Right renal cortex interstitium (tissue), 3 donors: ENCODE measurements around the gene SRRM3. TPM values are rescaled to one million over a fixed set of nuclear protein-coding genes. Genes with fewer than 3 reads are reported as not detected.
"Not testable (repeated sequence)": the region's sequence is repeated elsewhere in the genome, so short reads cannot be mapped to it uniquely, and the experiment has no call there.

Source experiments
- DNase-seq, 3 donors: peaks; one replicate each; pipeline ENCODE4 v3.0.0-alpha.2; 2013; ENCODE audit warnings: low read depth in 3 of 3, low spot score in 2 of 3
- polyA plus RNA-seq, 3 donors: library from polyadenylated mRNA; unstranded; fragments of 120-200 nt; gene quantifications; one replicate each; pipeline ENCODE4 v1.2.1, GENCODE V29; 2013; ENCODE audit not compliant: insufficient read length in 3 of 3

SRRM3 gene
- polyA plus RNA-seq, 3 donors = 0.86 to 2.3 (median 1.1) TPM

DNA sequence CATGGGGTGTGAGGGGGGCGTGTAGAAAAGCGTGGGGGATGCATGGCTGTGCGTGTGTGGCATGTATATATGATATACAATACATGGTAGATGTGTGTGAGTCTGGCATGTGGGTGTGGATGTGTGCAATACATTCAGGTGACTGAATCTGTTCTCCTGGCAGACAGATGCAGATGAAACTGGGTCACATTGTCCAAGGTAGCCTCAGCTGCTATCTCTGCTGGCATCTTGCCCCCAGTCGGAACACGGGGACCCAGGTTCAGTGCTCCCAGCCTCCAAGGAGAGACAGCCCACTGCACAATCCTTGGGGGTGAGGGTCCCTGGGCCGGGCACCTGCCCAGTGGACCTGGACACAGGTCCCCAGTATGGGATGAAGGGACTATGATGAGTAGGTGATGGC, 12.4 kb upstream of the SRRM3 start:
- DNase-seq = no peak

DNA sequence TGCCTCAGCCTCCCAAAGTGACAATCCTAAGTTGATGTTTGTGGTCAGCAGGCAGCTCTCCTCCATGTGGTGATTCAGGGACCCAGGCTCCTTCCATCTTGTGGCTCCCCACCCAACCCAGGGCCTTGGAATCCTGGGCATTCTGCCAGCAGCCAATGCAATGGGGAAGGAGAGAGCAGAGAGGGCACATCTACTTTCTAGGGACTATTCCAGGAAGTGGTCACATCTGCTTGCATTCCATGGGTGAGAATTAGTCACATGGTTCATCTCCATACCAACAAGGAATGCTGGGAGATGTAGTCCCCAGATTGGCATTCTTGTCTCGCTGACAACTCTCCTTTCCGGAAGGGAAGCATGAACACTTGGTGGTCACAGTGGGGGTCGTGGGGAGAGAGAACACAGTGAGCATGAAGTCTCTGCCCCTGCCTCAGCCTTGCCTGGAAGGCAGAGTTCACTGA, 9.9 kb upstream of the SRRM3 start:
- DNase-seq = no peak

DNA sequence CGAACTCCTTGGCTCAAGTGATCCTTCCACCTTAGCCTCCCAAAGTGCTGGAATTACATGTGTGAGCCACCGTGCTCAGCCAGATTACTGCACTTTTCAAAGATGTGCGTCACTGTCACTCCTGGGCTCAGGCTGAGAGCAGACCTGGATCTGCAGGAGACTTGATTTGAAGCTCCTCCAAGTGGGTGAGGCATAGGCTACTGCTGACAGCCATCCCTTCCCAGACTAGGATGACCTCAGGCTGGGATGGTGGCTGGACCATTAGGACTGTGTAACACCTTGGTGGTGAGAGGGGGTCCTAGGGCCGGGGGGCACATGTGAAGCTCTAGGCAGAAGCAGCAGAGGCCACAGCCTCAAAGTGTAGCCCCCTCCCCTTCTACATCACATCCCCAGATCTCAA, 8.2 kb upstream of the SRRM3 start:
- DNase-seq = no peak

DNA sequence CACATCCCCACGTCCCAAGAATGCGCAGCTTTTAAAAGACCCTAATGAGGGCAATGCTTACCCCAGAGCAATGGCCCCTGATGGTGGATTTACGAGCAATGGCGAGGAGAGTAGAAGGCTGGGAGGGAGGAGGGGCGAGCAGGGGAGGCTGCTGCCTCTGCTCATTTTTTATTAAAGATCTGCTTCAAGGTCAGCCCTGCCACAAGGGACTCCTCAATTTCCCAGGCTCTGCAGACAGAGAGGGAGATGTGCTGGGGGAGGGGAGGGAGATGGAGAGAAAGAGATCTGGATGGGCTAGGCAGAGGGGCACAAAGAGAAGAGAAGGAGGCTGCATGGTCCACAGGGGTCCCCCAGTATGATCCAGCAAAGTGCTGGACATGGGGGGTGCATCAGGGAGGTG, 7.8 kb upstream of the SRRM3 start:
- DNase-seq = no peak

DNA sequence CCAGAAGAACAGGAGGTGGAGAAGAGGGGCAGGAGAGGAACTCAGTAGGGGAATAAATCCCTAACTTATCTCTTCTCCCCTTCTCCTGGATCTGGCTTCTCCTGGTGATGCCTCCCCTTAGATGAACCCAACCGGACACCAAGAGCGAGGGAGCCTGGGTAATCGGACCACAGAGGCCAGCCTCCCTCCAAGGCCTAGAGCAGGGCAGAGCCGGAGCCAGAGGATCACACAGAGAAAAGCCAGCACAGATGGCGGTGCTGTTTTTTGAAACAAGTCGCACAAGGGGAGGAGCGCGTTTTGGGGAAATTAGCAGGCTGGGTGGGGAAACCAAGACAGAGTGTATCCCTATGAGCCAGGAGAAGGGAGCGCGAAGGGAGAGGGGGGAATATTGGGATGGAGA, 4.9 kb upstream of the SRRM3 start:
- DNase-seq = no peak

DNA sequence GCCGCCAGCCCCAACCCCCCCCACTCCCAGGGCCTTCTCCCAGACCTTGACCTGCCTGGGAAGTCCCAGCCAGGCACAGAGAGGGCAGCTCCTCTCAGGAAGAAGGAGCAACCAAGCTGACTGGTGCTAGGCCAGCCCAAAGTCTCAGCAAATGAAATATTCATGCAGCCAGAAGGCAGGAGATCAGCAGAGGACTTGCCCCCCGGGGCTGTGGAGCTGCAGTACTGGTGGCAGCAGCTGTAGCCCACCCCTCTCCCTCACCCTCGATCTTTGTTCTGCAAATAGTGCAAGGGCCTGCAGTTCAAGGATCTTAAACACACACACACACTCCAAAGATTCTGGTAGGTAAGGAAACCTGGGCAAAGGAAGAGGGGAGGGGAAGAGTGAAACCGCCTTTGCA, 3.5 kb upstream of the SRRM3 start:
- no peak for DNase-seq

DNA sequence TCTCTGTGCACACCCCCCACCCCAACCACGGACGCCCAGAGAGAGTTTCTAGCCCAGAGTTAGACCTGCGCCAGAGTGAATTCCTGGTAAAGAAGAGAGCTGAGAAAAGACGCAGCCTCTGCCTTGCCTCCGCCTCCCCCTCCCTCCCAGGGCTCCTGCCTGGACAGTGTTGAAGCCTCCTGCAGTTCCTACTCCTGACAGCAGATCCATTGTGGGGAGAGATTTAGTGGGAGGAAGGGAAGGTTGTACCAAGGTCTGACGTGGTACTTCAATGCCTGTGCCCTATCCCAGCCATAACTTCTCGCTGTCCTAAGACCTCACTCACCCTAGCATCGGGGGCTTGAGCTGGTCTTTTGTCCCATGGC, 952 bp downstream of the SRRM3 start:
- DNase-seq = no peak

DNA sequence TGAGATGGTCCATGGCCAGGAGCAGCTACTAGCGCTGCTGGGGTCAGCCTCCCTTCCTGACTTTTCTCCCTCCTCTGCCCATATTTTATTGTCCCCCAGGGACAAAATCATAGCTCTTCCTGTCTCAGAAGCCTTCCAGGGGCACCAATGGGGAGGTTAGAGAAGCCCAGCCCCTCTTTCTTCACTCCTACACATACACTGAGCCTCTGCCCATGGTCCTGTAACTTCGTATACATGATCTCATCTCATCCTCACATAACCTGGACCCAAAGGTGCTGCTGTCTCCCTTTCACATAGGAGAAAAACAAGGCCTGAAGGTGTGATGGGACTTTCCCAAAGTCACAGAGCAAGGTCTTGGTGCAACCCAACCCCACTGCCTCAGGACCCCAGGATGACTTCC, 2.5 kb downstream of the SRRM3 start:
- no peak for DNase-seq

DNA sequence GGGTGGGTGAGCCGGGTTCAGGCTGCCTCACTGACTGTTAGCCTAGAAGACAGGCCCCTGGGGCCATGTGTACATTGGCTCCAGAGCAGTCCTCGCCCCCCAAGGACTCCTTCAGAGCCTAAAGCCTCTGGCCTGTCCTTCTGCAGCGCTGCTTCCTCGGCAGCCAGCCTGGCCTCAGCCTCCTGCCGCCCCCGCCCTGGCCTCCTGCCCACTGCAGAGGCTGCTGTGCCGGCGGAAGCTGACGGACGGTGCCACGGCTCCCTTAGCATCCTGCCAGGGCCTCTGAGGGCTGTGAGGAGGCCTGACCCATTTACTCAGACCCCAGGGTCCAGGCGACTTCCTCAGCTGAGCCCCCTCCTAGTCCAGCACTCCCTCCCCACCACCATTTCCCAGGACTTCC, 4.9 kb downstream of the SRRM3 start:
- no peak for DNase-seq

DNA sequence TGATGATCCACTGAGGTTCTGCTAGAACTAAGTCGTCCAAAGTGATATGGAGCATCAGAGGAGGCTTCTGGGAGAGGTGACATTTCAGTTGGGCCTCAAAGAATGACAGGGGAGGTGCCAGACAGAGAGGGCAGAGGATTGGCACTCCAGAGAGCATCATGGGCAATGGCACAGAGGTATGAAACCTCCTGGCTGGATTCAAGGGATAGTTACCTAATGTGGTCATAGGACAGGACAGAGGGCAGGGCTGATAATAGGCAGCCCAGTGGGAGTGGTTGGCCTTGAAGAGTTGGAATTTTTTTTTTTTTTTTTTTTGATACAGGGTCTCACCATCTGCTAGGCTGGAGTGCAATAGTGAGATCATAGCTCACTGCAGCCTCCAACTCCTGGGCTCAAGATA, 7.6 kb downstream of the SRRM3 start:
- DNase-seq = no peak

DNA sequence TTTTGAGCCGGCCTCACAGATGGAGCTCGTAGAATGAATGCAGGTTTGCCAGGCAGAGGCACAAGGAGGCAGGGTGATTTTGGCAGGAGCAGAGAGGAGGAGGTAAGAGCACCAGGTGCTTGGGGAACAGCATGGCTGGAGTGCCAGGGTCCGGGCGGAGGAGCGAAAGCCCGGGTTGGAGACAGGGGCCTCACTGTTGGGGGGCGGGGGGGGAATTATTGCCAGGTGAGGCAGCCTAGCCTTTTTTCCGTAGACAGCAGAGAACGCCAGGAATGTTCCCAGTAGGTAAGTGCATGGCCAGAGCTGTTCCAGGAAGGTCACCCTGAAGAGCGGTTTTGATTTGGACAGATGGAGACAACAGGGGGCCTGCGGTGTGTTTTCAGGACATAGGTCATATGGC, 9.5 kb downstream of the SRRM3 start:
- DNase-seq = no peak

DNA sequence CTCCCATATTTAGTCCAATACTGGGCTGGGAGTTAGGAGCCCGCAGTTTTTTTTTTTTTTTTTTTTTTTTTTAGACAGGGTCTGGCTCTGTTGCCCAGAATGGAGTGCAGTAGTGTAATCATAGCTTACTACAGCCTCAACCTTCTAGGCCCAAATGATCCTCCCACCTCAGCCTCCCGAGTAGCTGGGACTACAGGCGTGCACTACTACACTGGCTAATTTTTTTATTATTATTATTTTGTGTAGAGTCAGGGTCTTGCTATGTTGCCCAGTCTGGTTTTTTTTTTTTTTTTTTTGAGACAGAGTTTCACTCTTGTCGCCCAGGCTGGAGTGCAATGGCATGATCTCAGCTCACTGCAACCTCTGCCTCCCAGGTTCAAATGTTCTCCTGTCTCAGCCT, 13.7 kb downstream of the SRRM3 start:
- not testable (repeated sequence) for DNase-seq

DNA sequence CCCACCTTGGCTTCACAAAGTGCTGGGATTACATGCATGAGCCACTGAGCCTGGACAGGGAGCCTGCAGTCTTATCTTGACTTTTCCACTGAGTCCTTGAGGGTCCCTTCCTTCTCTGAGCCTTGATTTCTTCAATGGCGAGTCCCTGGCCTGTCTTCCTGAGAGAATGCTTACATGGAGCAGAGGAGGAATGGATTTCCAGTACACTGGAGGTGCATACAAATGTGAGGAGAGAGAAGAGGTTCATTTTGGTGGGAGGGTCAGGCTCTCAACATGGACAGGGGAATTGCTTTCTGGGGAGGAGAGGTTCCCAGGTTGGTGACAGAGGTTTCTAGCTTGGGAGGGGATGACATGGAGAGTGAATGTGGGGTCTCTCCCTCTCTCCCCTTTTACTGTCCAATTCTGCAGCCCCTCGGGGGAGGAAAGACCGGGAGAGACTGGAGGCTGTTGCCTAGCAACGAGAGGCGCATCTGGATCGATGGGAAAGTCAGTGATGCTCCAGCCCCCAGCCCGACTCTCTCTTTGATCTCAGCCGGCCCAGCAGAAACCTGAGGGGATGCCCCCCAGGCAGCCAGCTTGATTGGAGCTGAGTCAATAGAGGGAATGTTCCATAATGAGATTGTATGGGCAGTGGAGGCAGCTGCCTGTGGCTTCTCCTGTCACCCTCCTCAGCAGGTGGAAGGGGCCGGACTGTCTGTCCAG, 14.8 kb downstream of the SRRM3 start:
- no peak for DNase-seq

DNA sequence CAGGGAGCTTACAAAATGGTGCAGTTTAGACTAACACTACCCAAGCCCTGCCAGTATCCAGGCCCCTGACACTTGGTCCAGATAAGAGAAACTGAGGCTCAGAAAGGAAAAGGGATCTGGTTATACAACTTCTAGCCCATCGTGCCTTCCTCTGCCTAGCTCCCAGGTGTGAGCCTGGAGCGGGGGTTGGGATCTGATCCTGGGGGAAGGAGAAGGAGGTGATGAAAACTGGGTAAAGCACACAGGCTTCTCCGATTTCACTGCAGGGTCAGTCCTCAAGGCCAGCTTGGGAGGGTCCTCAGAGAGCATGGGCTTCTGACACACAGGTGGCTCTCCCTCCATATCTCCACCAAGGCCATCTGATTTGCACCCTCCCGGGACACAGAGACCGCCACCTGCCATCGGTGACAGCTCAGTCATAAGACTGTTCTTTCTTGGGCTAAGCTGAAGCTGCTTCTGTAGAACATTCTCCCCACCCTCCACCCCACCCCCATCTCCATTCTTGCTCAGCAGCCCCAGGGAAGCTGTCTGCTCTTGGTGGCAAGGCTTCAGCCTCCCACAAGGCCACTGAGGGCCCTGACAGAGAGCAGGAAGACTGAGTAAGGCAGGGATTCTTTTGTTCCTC, 16.4 kb downstream of the SRRM3 start:
- DNase-seq = no peak

DNA sequence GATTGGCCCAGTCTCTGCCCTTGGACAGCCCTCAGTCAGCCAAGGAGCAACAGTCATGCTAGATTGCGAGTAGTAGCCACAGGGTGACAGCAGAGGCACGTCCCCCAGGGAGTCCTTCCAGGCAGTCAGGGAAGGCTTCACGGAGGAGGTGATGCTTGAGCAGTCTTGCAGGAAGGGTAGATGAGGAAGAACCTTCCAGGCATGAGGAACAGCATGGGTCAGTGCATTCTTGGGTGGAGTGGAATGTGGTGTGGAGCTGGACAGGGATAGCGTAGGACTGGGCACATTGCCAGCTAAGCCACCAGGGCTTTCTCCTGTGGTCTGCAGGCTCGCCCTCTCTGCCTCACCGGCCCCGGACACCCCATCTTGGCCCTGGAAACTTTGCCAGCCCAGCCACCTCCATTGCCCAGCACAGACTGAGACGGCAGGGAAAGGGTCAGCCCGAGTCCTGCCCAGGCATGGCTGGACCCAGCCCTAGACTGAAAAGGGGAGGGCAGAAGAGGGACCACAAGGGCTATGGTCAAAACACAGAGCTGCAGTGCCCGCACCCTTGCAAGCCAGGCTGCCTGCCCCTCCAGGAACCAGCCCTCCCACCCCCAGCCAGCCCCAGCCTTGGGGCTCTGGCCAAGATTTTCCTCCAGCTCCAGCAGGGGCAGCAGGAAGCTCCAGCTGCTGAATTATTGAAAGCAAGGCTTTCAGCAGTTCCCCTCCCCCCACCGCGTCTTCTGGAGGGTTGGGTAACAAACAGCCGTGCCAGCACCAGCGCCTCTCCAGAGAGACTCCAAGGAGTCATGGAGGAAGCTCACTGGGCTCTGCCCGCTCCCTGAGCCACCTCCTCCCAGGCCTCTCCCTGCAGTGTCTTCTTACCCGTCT, 18.7 kb downstream of the SRRM3 start:
- DNase-seq = no peak

DNA sequence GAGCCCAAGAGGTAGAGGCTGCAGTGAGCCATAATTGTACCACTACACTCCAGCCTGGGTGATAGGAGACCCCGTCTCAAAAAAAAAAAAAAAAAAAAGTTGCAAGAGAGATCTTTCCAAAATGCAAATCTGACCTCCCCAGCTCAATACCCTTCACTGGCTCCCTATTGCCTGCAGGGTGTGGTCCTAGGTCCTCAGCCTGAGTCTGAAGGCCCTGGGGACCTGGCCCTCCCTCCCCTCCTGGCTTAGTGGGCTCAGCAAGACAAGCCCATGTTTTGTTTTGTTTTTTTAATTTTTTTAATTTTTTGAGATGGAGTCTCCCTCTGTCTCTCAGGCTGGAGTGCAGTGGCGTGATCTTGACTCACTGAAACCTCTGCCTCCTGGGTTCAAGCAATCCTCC, 20.6 kb downstream of the SRRM3 start:
- DNase-seq = no peak

DNA sequence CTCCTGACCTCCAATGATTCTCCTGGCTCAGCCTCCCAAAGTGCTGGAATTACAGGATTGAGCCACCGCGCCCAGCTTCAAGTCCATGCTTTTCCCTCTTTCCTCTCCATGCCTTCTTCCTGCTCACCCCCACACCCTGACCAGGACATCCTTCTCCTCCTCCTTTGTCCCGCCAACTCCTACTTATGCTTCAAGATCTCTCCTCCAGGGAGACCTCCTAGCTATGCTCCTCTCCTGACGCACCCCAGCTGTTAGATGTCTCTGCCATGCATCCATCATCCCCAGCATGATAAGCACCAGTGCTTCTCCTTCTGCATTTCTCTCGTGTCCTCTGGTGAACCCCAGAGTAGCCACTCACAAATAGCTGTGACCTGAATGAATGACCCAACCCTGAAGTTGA, 21.1 kb downstream of the SRRM3 start:
- no peak for DNase-seq

DNA sequence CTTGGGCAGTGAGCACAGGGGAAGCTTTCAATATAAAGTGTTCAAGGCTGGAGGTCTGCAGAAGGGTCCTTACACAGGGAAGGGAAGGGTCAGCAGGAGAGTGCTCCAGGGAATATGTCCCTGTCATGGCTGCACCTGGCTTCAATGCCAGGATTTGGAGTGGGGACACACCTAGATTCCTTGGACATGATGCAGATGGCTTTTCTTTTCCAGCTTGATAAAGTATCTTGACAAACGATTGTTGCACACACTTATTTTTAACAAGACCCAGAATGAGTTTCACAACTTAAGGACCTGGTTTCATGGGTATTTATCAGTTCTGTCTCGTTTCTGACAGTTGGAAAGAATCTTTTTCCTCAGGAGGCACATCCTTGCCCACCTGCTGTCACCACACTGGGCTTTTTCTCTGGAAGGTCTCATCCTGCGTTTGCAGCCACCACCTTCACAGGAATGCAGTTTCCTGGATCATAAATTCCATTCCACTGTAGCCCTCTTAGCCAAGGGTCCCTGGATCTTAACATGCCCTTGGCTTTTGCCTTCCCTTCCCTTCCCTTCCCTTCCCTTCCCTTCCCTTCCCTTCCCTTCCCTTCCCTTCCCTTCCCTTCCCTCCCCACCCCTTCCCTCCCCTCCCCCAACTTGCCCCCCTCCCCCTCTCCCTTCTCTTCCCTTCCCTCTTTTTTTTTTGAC, 21.7 kb downstream of the SRRM3 start:
- DNase-seq = no peak

DNA sequence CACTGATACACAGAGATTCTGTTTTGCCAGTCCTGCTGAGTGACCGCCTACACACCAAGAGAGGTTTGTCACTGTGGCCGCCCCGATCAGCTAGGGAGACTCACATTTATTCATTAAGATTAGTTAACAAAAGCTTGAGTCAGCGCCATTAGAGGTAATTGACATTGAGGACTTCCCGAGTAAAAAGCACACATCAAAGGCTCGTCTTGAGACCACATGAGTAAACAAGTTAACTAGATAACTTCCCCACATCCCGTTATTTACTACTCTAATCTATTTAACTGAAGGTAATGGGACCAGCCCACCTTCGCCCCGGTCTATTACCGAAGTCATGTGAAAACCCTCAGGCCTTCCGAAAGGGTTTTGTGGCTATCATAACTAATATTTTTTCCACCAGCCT, 23.0 kb downstream of the SRRM3 start:
- DNase-seq = no peak

DNA sequence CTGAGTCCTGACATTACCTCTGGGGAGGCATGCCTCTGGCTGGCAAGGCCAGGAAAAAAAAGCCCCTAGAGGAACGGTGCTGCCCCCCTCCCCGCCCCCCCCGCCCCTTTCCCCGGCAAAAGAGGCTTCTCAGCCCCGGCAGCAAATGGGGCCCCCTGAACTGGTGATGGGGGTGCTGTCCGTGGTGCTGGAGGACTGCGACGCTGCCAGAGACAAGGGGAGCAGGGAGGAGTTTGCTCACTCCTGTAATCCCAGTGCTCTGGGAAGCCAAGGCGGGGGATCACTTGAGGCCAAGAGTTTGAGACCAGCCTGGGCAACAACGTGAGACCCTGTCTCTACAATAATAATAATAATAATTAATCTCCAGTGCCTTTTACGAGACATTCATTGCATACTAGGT, 23.7 kb downstream of the SRRM3 start:
- DNase-seq = no peak

DNA sequence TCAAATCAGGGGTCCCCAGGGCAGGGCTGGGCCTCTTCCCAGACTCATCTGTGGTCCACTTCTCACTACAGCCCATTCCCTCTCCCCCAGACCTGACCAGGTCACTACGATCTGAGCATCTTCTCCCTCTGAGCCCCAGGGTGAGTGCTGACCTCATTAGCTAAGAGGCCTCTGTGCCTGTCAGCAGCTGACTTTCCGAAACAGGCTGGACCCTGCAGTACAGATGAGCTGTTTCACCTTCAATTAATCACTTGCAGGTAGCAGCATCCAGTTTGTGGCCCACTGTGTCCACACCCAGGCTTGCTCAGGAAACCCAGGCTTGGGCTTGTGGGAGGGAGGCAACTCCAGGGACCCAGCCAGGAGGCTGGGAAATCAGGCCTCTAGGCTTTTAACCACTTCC, 24.3 kb downstream of the SRRM3 start:
- no peak for DNase-seq
